NT2/D1 (cell line): ENCODE results near the gene NUDT6.

Experiments used
- DNase-seq: peaks from one replicate; pipeline ENCODE4 v3.0.0-alpha.2; 2011; ENCODE audit warnings: low read depth, low spot score
- H3K27me3 ChIP-seq: 2 replicates; pipeline ENCODE4 v1.6.0; 2011; ENCODE audit warnings: mild to moderate bottlenecking; ENCODE audit not compliant: insufficient read length, insufficient read depth
- H3K36me3 ChIP-seq: 2 replicates; pipeline ENCODE4 v1.6.1; 2011; ENCODE audit warnings: mild to moderate bottlenecking, low read length, mixed read lengths; ENCODE audit not compliant: insufficient read depth, insufficient read length
- H3K4me1 ChIP-seq: 2 replicates; pipeline ENCODE4 v1.5.1; 2011; ENCODE audit not compliant: insufficient read depth, insufficient read length
- H3K4me3 ChIP-seq: 2 replicates; pipeline ENCODE4 v1.5.1; 2011; ENCODE audit warnings: low read depth; ENCODE audit not compliant: insufficient read length
- H3K9ac ChIP-seq: 2 replicates; pipeline ENCODE4 v1.6.0; 2011; ENCODE audit warnings: low read depth; ENCODE audit not compliant: insufficient read length
- H3K9me3 ChIP-seq: 2 replicates; pipeline ENCODE4 v1.5.1; 2011; ENCODE audit warnings: mild to moderate bottlenecking, low read length; ENCODE audit not compliant: insufficient read depth
- SUZ12 ChIP-seq: IDR thresholded peaks from 2 replicates; pipeline ENCODE4 v1.6.1; 2011; ENCODE audit not compliant: insufficient read length, insufficient read depth; ENCODE audit errors: extremely low read depth
- YY1 ChIP-seq: IDR thresholded peaks from 2 replicates; pipeline ENCODE4 v1.6.1; 2011; ENCODE audit not compliant: insufficient read length, insufficient read depth
- ZNF274 ChIP-seq: IDR thresholded peaks from 2 replicates; pipeline ENCODE4 v1.6.1; 2011; ENCODE audit warnings: mild to moderate bottlenecking, low read depth, low read length

The NUDT6 gene

DNA sequence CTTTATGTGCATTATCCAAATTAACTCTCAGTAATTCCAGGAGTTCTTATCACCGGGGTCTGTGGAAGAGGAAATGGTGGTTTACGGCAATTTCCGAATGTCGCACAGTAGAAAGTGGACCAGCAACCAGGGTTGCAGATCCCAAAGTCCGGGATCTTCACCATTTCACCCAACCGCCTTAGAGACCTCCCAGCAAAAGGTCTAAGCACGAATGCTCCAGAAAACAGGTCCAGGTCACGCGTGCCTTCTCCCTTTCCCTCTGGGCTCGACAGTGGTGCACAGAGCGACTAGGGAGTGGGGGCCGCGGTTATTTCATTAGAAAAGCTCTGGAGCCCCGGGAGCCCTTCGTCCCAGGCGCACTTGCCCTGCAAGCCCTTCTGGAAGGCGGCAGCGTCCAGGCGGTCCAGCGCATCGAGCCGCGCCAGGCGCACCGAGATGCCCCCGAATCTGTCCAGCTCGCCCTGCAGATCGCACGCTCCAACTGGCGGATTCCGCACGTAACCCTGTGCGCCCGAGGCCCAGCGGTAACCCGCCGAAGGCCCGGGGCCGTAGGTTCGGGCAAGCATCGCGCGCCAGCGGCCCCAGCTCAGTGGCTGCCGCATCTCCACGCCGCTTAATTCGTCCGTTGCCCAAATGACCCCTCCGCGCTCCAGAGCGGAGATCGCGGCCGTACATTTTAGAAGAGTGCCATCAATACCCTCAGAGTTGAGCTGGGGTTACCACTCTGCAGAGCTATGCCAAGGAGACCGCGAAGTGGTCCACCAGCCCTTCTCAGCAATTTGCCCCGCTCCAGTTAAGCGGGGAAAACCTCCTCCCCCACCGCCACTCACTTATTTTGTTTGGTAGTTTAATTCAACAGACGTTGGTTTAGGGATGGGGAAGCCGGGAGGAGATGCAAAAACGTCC is at the start of gene NUDT6:
Gene NUDT6, minus strand, starts transcription at position 627 of the 906 bp plus-strand sequence. Its CDS starts 25 bp downstream, at position 602.
- Histone ChIP-seq H3K36me3 (peaks cover 2% of the 10 kb centered on the region), H3K4me3 (peak within 1 kb of the TSS; percentile 84), H3K4me1 (no peaks in the 10 kb centered on the region), H3K9ac (peak within 1 kb of the TSS; percentile 92), H3K9me3 (no peaks in the 10 kb centered on the region), H3K27me3 (no peaks in the 10 kb centered on the region)
- peak; percentile 39 for DNase-seq
- TF ChIP-seq SUZ12: no peak
- TF ChIP-seq YY1: no peak
- TF ChIP-seq ZNF274: no peak

- no peak for DNase-seq
- Histone ChIP-seq H3K4me1 (no peaks in the 10 kb centered on the region), H3K9me3 (no peaks in the 10 kb centered on the region), H3K36me3 (peaks cover 2% of the 10 kb centered on the region), H3K4me3 (no peak overlapping the region), H3K9ac (no peak overlapping the region), H3K27me3 (no peaks in the 10 kb centered on the region)
- TF ChIP-seq YY1 (no peak), ZNF274 (no peak), SUZ12 (no peak)
Observed at GRCh38 chr4:122968227-122968812, 45.9 kb upstream of the NUDT6 start.

DNA sequence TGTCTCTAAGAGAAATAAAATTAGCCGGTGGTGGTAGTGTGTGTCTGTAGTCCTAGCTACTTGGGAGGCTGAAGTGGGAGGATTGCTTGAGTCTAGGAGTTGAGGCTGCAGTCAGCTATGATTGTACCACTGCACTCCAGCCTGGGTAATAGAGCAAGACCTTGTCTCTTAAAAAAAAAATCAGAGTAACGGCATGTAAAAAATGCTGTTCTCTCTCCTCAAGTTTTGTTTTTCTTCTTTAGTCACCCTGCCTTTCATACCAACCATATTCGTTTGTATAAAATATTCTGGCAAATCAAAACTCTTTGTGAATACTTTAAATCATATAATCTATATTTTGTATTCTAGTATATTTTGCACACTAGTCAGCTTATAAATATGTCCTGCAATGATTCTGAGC is 44.8 kb upstream of the NUDT6 start:
- Histone ChIP-seq H3K9me3 (no peaks in the 10 kb centered on the region), H3K27me3 (no peaks in the 10 kb centered on the region), H3K4me1 (no peaks in the 10 kb centered on the region), H3K36me3 (peaks cover 6% of the 10 kb centered on the region), H3K9ac (no peak overlapping the region), H3K4me3 (no peak overlapping the region)
- no peak for DNase-seq
- no peak for TF ChIP-seq SUZ12
- no peak for TF ChIP-seq ZNF274
- TF ChIP-seq YY1: no peak

GRCh38 chr4:122966201-122966600 is 43.8 kb upstream of the NUDT6 start:
- peaks cover 6% of the 10 kb centered on the region for H3K36me3 ChIP-seq
- TF ChIP-seq YY1: no peak
- no peak for TF ChIP-seq ZNF274
- TF ChIP-seq SUZ12: no peak
- no peaks in the 10 kb centered on the region for H3K9me3 ChIP-seq
- no peaks in the 10 kb centered on the region for H3K4me1 ChIP-seq
- no peaks in the 10 kb centered on the region for H3K27me3 ChIP-seq
- no peak overlapping the region for H3K4me3 ChIP-seq
- no peak for DNase-seq
- no peak overlapping the region for H3K9ac ChIP-seq

DNA sequence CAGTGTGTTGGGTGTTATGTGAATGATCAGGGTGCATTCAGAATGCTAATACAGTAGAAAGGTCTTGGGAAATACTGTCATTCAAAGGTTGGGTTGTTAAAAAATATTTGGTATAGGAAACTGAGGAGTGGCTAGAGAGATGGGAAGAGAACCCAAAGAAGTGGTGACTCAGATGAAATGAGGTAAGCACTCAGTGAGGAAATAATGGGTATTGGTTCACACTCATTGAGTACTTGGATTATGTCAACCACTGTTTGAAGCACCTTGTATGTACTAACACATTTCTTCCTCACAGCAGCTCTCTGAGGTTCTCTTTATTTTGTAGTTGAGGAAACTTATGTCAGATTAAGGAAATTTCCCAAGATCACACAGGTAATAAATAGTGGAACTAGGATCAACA is 40.8 kb upstream of the NUDT6 start:
- DNase-seq: no peak

GRCh38 chr4:122960611-122961000 is 38.2 kb upstream of the NUDT6 start:
- Histone ChIP-seq H3K4me1 (no peaks in the 10 kb centered on the region), H3K9me3 (no peaks in the 10 kb centered on the region), H3K36me3 (peaks cover 6% of the 10 kb centered on the region), H3K27me3 (no peaks in the 10 kb centered on the region), H3K4me3 (no peak overlapping the region), H3K9ac (no peak overlapping the region)
- no peak for TF ChIP-seq ZNF274
- no peak for TF ChIP-seq YY1
- no peak for TF ChIP-seq SUZ12
- no peak for DNase-seq

More for the DNA sequence above, 40.8 kb upstream of the NUDT6 start:
- H3K36me3 ChIP-seq: peaks cover 6% of the 10 kb centered on the region
- TF ChIP-seq YY1 (no peak), ZNF274 (no peak)
- H3K9me3 ChIP-seq: no peaks in the 10 kb centered on the region
- no peak overlapping the region for H3K9ac ChIP-seq
- H3K4me1 ChIP-seq: no peaks in the 10 kb centered on the region
- H3K27me3 ChIP-seq: no peaks in the 10 kb centered on the region
- no peak overlapping the region for H3K4me3 ChIP-seq

GRCh38 chr4:122959981-122960610 is 37.7 kb upstream of the NUDT6 start:
- DNase-seq: no peak
- Histone ChIP-seq H3K27me3 (no peaks in the 10 kb centered on the region), H3K36me3 (peaks cover 6% of the 10 kb centered on the region), H3K4me1 (no peaks in the 10 kb centered on the region), H3K9ac (no peak overlapping the region), H3K4me3 (no peak overlapping the region), H3K9me3 (no peaks in the 10 kb centered on the region)
- TF ChIP-seq SUZ12 (no peak), YY1 (no peak), ZNF274 (no peak)
